Fibroblast of lung (primary cell): Measurements from ENCODE around the gene PLA2G4C. TPM values are rescaled to one million over a fixed set of nuclear protein-coding genes. Genes with fewer than 3 reads are reported as not detected.
"Not testable (repeated sequence)": the region's sequence is repeated elsewhere in the genome, so short reads cannot be mapped to it uniquely, and the experiment has no call there.

Source experiments
- DNase-seq, 2 donors: peaks; one replicate each; pipeline versions ENCODE4 v3.0.0 to v3.0.0-alpha.2; 2010; ENCODE audit warnings: low read depth in 2 of 2
- H2AFZ ChIP-seq: 2 replicates; pipeline ENCODE4 v1.5.1; 2012; ENCODE audit warnings: low read length, control low read depth, inconsistent platforms
- H3K27ac ChIP-seq: 2 replicates; pipeline ENCODE4 v1.5.1; 2011; ENCODE audit warnings: low read length, control low read depth; ENCODE audit not compliant: insufficient read depth
- H3K27me3 ChIP-seq: 2 replicates; pipeline ENCODE4 v1.5.1; 2011; ENCODE audit warnings: mild to moderate bottlenecking, low read length; ENCODE audit not compliant: control insufficient read depth, insufficient read depth
- H3K36me3 ChIP-seq: 2 replicates; pipeline ENCODE4 v1.5.1; 2011; ENCODE audit warnings: low read length; ENCODE audit not compliant: control insufficient read depth, insufficient read depth
- H3K4me1 ChIP-seq: 2 replicates; pipeline ENCODE4 v1.5.1; 2011; ENCODE audit warnings: low read length; ENCODE audit not compliant: control insufficient read depth, insufficient read depth; ENCODE audit errors: extremely low read depth
- H3K4me2 ChIP-seq: 2 replicates; pipeline ENCODE4 v1.5.1; 2011; ENCODE audit warnings: low read length, control low read depth; ENCODE audit not compliant: insufficient read depth; ENCODE audit errors: extremely low read depth
- H3K4me3 ChIP-seq, 4 experiments: fragments of 200-600 bp in 1 of 4; sonication (generic) in 1 of 4; replicated peaks in 1 of 4; 2 replicates each; pipeline ENCODE4 v1.5.1; 2011 to 2016; ENCODE audit warnings: low read length in 4 of 4, low read depth in 3 of 4, mild to moderate bottlenecking in 3 of 4, control low read depth in 2 of 4, inconsistent platforms in 1 of 4, mixed read lengths in 1 of 4; ENCODE audit not compliant: insufficient read depth in 1 of 4; ENCODE audit errors: control extremely low read depth in 1 of 4
- H3K79me2 ChIP-seq: 2 replicates; pipeline ENCODE4 v1.5.1; 2012; ENCODE audit warnings: mild to moderate bottlenecking, low read length, inconsistent platforms; ENCODE audit not compliant: control insufficient read depth, insufficient read depth
- H3K9ac ChIP-seq: 2 replicates; pipeline ENCODE4 v1.5.1; 2011; ENCODE audit warnings: mild to moderate bottlenecking, low read length, control low read depth; ENCODE audit not compliant: insufficient read depth
- H3K9me3 ChIP-seq: 2 replicates; pipeline ENCODE4 v1.5.1; 2012; ENCODE audit warnings: low read depth, low read length; ENCODE audit not compliant: control insufficient read depth, insufficient read depth
- H4K20me1 ChIP-seq: 2 replicates; pipeline ENCODE4 v1.5.1; 2011; ENCODE audit warnings: low read length; ENCODE audit not compliant: control insufficient read depth, insufficient read depth; ENCODE audit errors: extremely low read depth
- EZH2 ChIP-seq: IDR thresholded peaks from 2 replicates; pipeline ENCODE4 v1.5.1; 2012; ENCODE audit warnings: low read length, control low read depth, mild to moderate bottlenecking; ENCODE audit errors: missing control alignments
- polyA plus RNA-seq, 2 donors: library from polyadenylated mRNA; depleted of rRNA in 1 of 2; stranded (reverse) in 1 of 2; unstranded in 1 of 2; fragments of >200 nt; gene quantifications; 2 replicates each; pipeline ENCODE4 v1.2.1, GENCODE V29; 2011 to 2012; ENCODE audit warnings: missing spikeins in 1 of 2
- total RNA-seq: library from RNA; depleted of rRNA; stranded (reverse); fragments of >200 nt; gene quantifications from 2 replicates; pipeline ENCODE4 v1.2.1, GENCODE V29; 2014
- TF ChIP-seq, protein P1 (sequence below), 2 donors: IDR thresholded peaks in 1 of 2; conservative IDR thresholded peaks in 1 of 2; 1 replicate in 1 of 2; 2 replicates in 1 of 2; pipeline ENCODE4 v1.5.1; 2011 to 2012; ENCODE audit warnings: low read length in 2 of 2, control low read depth in 1 of 2, inconsistent platforms in 1 of 2, low read depth in 1 of 2, mild to moderate bottlenecking in 1 of 2

PLA2G4C gene
- total and polyA plus RNA-seq, 2 donors (not counting 1 experiment from before 2014, with no cell fraction given), result 4.6 to 31.9 TPM

DNA sequence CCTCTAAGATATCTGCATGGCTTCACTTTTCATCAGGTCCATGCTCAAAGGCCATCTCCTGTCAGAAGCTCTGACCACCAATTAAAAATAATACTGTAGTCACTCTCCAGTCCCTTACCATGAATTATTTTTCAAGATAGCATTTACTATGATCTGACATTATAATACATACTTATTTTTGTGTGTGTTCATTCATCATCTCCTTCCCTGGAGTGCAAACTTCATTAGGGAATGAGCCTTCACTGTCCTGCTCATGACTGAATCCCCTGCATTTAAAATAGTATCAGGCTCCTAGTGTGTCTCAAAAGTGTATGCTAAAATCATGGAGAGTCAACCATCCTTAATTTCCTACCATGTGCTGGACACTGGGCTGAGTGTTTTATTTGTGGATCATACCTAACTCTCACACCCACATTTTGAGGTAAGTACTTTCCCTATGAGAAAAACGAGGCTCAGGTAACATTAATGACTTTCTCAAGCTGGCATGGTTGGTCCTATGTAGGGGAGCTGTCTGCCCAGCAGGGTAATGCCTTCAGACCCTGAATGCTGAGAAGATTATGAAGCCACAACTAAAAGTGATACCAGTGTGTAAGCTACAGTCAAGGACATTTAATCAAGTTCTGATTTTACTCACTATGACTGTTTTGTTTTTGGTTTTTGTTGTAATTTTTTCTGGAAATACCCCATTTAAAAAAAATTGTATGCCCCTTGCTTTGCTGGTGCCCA is 16.3 kb downstream of the PLA2G4C start:
- H3K9me3 ChIP-seq, result no peaks in the 10 kb centered on the region
- H3K36me3 ChIP-seq, result no peaks in the 10 kb centered on the region
- no peak overlapping the region for H3K4me2 ChIP-seq
- no peak overlapping the region for H3K4me3 ChIP-seq
- H4K20me1 ChIP-seq, result no peaks in the 10 kb centered on the region
- TF ChIP-seq EZH2, result no peak
- TF ChIP-seq, protein P1, sequence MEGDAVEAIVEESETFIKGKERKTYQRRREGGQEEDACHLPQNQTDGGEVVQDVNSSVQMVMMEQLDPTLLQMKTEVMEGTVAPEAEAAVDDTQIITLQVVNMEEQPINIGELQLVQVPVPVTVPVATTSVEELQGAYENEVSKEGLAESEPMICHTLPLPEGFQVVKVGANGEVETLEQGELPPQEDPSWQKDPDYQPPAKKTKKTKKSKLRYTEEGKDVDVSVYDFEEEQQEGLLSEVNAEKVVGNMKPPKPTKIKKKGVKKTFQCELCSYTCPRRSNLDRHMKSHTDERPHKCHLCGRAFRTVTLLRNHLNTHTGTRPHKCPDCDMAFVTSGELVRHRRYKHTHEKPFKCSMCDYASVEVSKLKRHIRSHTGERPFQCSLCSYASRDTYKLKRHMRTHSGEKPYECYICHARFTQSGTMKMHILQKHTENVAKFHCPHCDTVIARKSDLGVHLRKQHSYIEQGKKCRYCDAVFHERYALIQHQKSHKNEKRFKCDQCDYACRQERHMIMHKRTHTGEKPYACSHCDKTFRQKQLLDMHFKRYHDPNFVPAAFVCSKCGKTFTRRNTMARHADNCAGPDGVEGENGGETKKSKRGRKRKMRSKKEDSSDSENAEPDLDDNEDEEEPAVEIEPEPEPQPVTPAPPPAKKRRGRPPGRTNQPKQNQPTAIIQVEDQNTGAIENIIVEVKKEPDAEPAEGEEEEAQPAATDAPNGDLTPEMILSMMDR (conservative IDR thresholded peaks at IDR 0.05 in 1 of 2, IDR thresholded peaks at IDR 0.05 in 1 of 2; ENCODE audit: low read depth in 1 of 2, low read length in 2 of 2), result no peak
- H2AFZ ChIP-seq, result no peak overlapping the region
- H3K79me2 ChIP-seq, result no peaks in the 10 kb centered on the region
- no peaks in the 10 kb centered on the region for H3K4me1 ChIP-seq
- DNase-seq, result no peak
- peaks cover 6% of the 10 kb centered on the region for H3K27me3 ChIP-seq
- no peak overlapping the region for H3K27ac ChIP-seq
- no peak overlapping the region for H3K9ac ChIP-seq

DNA sequence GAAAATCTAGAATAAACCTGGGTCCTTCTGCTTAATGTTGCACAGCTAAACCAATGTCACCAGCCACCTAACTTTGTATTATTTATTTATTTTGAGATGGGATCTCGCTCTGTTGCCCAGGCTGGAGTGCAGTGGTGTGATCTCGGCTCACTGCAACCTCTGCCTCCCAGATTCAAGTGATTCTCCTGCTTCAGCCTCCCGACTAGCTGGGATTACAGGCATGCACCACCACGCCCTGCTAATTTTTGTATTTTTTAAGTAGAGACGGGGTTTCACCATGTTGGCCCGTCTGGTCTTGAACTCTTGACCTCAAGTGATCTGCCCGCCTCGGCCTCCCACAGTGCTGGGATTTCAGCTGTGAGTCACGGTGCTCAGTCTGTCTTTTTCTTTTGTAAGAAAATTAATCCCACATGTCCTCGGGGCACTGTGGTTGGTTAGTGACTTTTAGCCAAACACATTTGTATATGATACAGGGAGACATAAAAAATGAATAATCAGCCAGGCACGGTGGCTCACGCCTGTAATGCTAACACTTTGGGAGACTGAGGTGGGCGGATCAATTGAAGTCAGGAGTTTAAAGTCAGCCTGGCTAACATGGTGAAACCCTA is 19.4 kb downstream of the PLA2G4C start:
- not testable (repeated sequence) for H3K36me3 ChIP-seq, H3K4me3 ChIP-seq, H2AFZ ChIP-seq, H3K9ac ChIP-seq, H3K27ac ChIP-seq, H3K79me2 ChIP-seq, H3K4me1 ChIP-seq, H4K20me1 ChIP-seq, H3K4me2 ChIP-seq, H3K9me3 ChIP-seq
- peak; percentile 73 to 93 for DNase-seq
- H3K27me3 ChIP-seq, result peaks cover 11% of the 10 kb centered on the region

DNA sequence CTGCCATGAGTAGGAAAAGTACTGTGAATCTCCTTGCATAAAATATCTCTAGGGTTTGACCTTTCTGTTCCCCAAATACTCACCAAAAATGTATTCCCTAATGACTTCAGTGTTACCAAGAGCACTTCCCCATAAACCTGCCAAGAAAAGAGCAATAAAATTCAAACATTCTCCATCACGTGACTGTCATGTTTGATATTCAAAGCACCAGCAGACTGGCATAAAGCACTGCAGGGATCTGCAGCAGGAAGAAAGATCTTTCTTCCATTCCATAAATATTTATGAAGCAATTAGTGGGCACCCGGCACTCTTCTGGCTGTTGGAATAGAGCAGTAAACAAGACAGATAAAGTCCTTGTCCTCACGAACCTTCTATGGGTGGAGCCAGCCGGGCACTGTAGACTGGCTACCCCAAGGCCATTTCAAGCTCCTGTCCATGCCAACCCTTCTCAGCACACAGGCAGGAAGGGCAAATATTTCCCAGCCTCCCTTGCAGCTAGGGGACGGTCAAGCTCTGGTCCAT is 20.3 kb downstream of the PLA2G4C start:
- H3K4me1 ChIP-seq, result no peaks in the 10 kb centered on the region
- H3K79me2 ChIP-seq, result no peaks in the 10 kb centered on the region
- no peaks in the 10 kb centered on the region for H3K9me3 ChIP-seq
- H3K27ac ChIP-seq, result no peak overlapping the region
- H4K20me1 ChIP-seq, result no peaks in the 10 kb centered on the region
- TF ChIP-seq, protein P1 (conservative IDR thresholded peaks at IDR 0.05 in 1 of 2, IDR thresholded peaks at IDR 0.05 in 1 of 2; ENCODE audit: low read depth in 1 of 2, low read length in 2 of 2), result no peak
- TF ChIP-seq EZH2, result no peak
- H2AFZ ChIP-seq, result no peak overlapping the region
- peaks cover 11% of the 10 kb centered on the region for H3K27me3 ChIP-seq
- H3K9ac ChIP-seq, result no peak overlapping the region
- no peak overlapping the region for H3K4me2 ChIP-seq
- DNase-seq, result no peak
- no peaks in the 10 kb centered on the region for H3K36me3 ChIP-seq
- no peak overlapping the region for H3K4me3 ChIP-seq

DNA sequence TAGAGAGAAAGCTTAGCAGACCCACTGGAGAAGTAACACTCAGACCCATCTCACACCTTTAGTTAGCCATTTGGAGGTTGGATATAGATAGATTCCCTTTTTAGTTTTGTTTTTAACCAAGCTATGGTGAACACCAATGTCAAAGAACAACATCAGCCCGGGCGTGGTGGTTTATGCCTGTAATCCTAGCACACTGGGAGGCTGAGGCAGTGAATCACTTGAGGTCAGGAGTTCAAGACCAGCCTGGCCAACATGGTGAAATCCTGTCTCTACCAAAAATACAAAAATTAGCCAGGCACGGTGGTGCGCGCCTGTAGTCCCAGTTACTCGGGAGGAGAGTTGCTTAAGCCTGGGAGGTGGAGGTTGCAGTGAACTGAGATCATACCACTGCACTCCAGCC is 21.6 kb downstream of the PLA2G4C start:
- H3K4me3 ChIP-seq, H3K27me3 ChIP-seq, DNase-seq, H3K36me3 ChIP-seq, H3K4me1 ChIP-seq, H3K27ac ChIP-seq, H3K4me2 ChIP-seq, H3K9ac ChIP-seq, H3K79me2 ChIP-seq, H3K9me3 ChIP-seq, H4K20me1 ChIP-seq, H2AFZ ChIP-seq: not testable (repeated sequence)
